Activated gamma-delta T cell treated with Interleukin-2 at 50 U/mL for 16 hours (primary cell): Measurements from ENCODE around the gene PRR12.

ENCODE experiments used
- DNase-seq: peaks from one replicate; pipeline ENCODE4 v3.0.0-alpha.2; 2020

Gene PRR12

GRCh38 chr19:49564616-49565045, 26.4 kb upstream of the PRR12 start:
- no peak for DNase-seq

- DNase-seq: no peak
Observed at GRCh38 chr19:49565261-49565660, 25.7 kb upstream of the PRR12 start.

- DNase-seq: no peak
Observed at GRCh38 chr19:49566302-49566701, 24.7 kb upstream of the PRR12 start.

- DNase-seq: peak; percentile 77
Observed at GRCh38 chr19:49567861-49568441, 23.0 kb upstream of the PRR12 start.

- peak; percentile 72 for DNase-seq
Observed at GRCh38 chr19:49570138-49570856, 20.7 kb upstream of the PRR12 start.

- DNase-seq: no peak
Observed at GRCh38 chr19:49570997-49571676, 19.8 kb upstream of the PRR12 start.

GRCh38 chr19:49573009-49573408, 18.0 kb upstream of the PRR12 start:
- DNase-seq: no peak

- DNase-seq: no peak
Observed at GRCh38 chr19:49573425-49573824, 17.6 kb upstream of the PRR12 start.

- DNase-seq: no peak
Observed at GRCh38 chr19:49574206-49574755, 16.7 kb upstream of the PRR12 start.

- DNase-seq: no peak
Observed at GRCh38 chr19:49579193-49579592, 11.8 kb upstream of the PRR12 start.

- no peak for DNase-seq
Observed at GRCh38 chr19:49579947-49580263, 11.1 kb upstream of the PRR12 start.

- peak; percentile 97 for DNase-seq
Observed at GRCh38 chr19:49580264-49581006, 10.5 kb upstream of the PRR12 start, which contains the start of gene NOSIP. NOSIP (minus strand) TSS chr19:49580556; CDS start chr19:49560691, 19,865 bp downstream.

GRCh38 chr19:49581007-49581508, 9.9 kb upstream of the PRR12 start, which contains the start of gene PRRG2:
PRRG2 (plus strand) TSS chr19:49581316; CDS start chr19:49583220, 1,904 bp downstream.
- DNase-seq: no peak

- no peak for DNase-seq
Observed at GRCh38 chr19:49583239-49583638, 7.7 kb upstream of the PRR12 start.

GRCh38 chr19:49585023-49585422, 6.0 kb upstream of the PRR12 start:
- no peak for DNase-seq

GRCh38 chr19:49587227-49587626, 3.8 kb upstream of the PRR12 start:
- DNase-seq: no peak

GRCh38 chr19:49588365-49589122, 2.4 kb upstream of the PRR12 start:
- DNase-seq: no peak

- no peak for DNase-seq
Observed at GRCh38 chr19:49589502-49589905, 1.5 kb upstream of the PRR12 start.

GRCh38 chr19:49590071-49590970, 661 bp upstream of the PRR12 start:
- peak; percentile 94 for DNase-seq

- DNase-seq: peak; percentile 41
Observed at GRCh38 chr19:49591731-49592485, 926 bp downstream of the PRR12 start.
